ENCODE results near the gene NUDT9.
A peak's percentile ranks its signal among the peaks of the same experiment; 100 is the strongest.
"Not testable (repeated sequence)": the region's sequence is repeated elsewhere in the genome, so short reads cannot be mapped to it uniquely, and the experiment has no call there.

Gene NUDT9

GRCh38 chr4:87388901-87389300, 33.5 kb upstream of the NUDT9 start:
- TF ChIP-seq CTCF (IDR thresholded peaks at IDR 0.05; ENCODE audit: low read depth, low read length, poor library complexity, severe bottlenecking) (no peak), EZH2phosphoT487 (IDR thresholded peaks at IDR 0.05; ENCODE audit: borderline replicate concordance, low read length) (no peak)
- peaks cover 25% of the 10 kb centered on the region for H3K4me1 ChIP-seq (ENCODE audit: control insufficient read depth, low read length)
- H3K36me3 ChIP-seq (ENCODE audit: control insufficient read depth, low read length): no peaks in the 10 kb centered on the region
- no peaks in the 10 kb centered on the region for H3F3A ChIP-seq (ENCODE audit: control insufficient read depth, insufficient read depth)
- H3K4me2 ChIP-seq (ENCODE audit: low read length): peak overlapping the region; percentile 33
- no peaks in the 10 kb centered on the region for H4K20me1 ChIP-seq (ENCODE audit: control insufficient read depth, insufficient read depth, low read depth, low read length)
- H3K9me2 ChIP-seq (replicated peaks; ENCODE audit: control insufficient read depth, low read length): no peaks in the 10 kb centered on the region
- no peak overlapping the region; the same call in 1 of the 2 replicates for H3K4me3 ChIP-seq (ENCODE audit: low read length)
- H3K27ac ChIP-seq (ENCODE audit: low read depth, low read length): no peak overlapping the region
- no peaks in the 10 kb centered on the region; the same call in 1 of the 2 replicates for H3K27me3 ChIP-seq (ENCODE audit: control insufficient read depth, low read length)
- H3K9me3 ChIP-seq (ENCODE audit: control insufficient read depth, insufficient read depth, low read length): no peaks in the 10 kb centered on the region
- peaks cover 37% of the 10 kb centered on the region for H3K79me2 ChIP-seq (ENCODE audit: control insufficient read depth, low read length)

GRCh38 chr4:87390055-87390454, 32.3 kb upstream of the NUDT9 start:
- not testable (repeated sequence) for H3K27me3 ChIP-seq (ENCODE audit: control insufficient read depth, low read length); H3K9me3 ChIP-seq (ENCODE audit: control insufficient read depth, insufficient read depth, low read length); H3F3A ChIP-seq (ENCODE audit: control insufficient read depth, insufficient read depth); H3K36me3 ChIP-seq (ENCODE audit: control insufficient read depth, low read length); H3K27ac ChIP-seq (ENCODE audit: low read depth, low read length); H4K20me1 ChIP-seq (ENCODE audit: control insufficient read depth, insufficient read depth, low read depth, low read length); H3K9me2 ChIP-seq (replicated peaks; ENCODE audit: control insufficient read depth, low read length)
- H3K4me3 ChIP-seq (ENCODE audit: low read length): peak overlapping the region; percentile 81
- H3K4me1 ChIP-seq (ENCODE audit: control insufficient read depth, low read length): peaks cover 25% of the 10 kb centered on the region
- peaks cover 37% of the 10 kb centered on the region for H3K79me2 ChIP-seq (ENCODE audit: control insufficient read depth, low read length)
- peak overlapping the region; percentile 86 for H3K4me2 ChIP-seq (ENCODE audit: low read length)

GRCh38 chr4:87390551-87390890, 31.9 kb upstream of the NUDT9 start:
- Histone ChIP-seq H3K79me2 (ENCODE audit: control insufficient read depth, low read length) (peaks cover 37% of the 10 kb centered on the region), H4K20me1 (ENCODE audit: control insufficient read depth, insufficient read depth, low read depth, low read length) (no peaks in the 10 kb centered on the region), H3K4me1 (ENCODE audit: control insufficient read depth, low read length) (peaks cover 25% of the 10 kb centered on the region), H3K4me3 (ENCODE audit: low read length) (peak overlapping the region; percentile 81), H3K36me3 (ENCODE audit: control insufficient read depth, low read length) (no peaks in the 10 kb centered on the region), H3K27ac (ENCODE audit: low read depth, low read length) (peak overlapping the region; percentile 33), H3K9me2 (replicated peaks; ENCODE audit: control insufficient read depth, low read length) (no peaks in the 10 kb centered on the region), H3F3A (ENCODE audit: control insufficient read depth, insufficient read depth) (no peaks in the 10 kb centered on the region), H3K27me3 (ENCODE audit: control insufficient read depth, low read length) (no peaks in the 10 kb centered on the region; the same call in 1 of the 2 replicates), H3K9me3 (ENCODE audit: control insufficient read depth, insufficient read depth, low read length) (no peaks in the 10 kb centered on the region), H3K4me2 (ENCODE audit: low read length) (peak overlapping the region; percentile 86)
- no peak for TF ChIP-seq EZH2phosphoT487 (IDR thresholded peaks at IDR 0.05; ENCODE audit: borderline replicate concordance, low read length)
- no peak for TF ChIP-seq CTCF (IDR thresholded peaks at IDR 0.05; ENCODE audit: low read depth, low read length, poor library complexity, severe bottlenecking)

- peak within 1 kb of the TSS; percentile 81 for H3K4me3 ChIP-seq (ENCODE audit: low read length)
- no peak for TF ChIP-seq EZH2phosphoT487 (IDR thresholded peaks at IDR 0.05; ENCODE audit: borderline replicate concordance, low read length)
- TF ChIP-seq CTCF (IDR thresholded peaks at IDR 0.05; ENCODE audit: low read depth, low read length, poor library complexity, severe bottlenecking): peak; percentile 36
- H3K36me3 ChIP-seq (ENCODE audit: control insufficient read depth, low read length): no peaks in the 10 kb centered on the region
- H3K4me2 ChIP-seq (ENCODE audit: low read length): peak within 1 kb of the TSS; percentile 86
- H3F3A ChIP-seq (ENCODE audit: control insufficient read depth, insufficient read depth): no peaks in the 10 kb centered on the region
- H3K27ac ChIP-seq (ENCODE audit: low read depth, low read length): peak within 1 kb of the TSS; percentile 33
- no peaks in the 10 kb centered on the region; the same call in 1 of the 2 replicates for H3K27me3 ChIP-seq (ENCODE audit: control insufficient read depth, low read length)
- no peaks in the 10 kb centered on the region for H3K9me2 ChIP-seq (replicated peaks; ENCODE audit: control insufficient read depth, low read length)
- H3K9me3 ChIP-seq (ENCODE audit: control insufficient read depth, insufficient read depth, low read length): no peaks in the 10 kb centered on the region
- H4K20me1 ChIP-seq (ENCODE audit: control insufficient read depth, insufficient read depth, low read depth, low read length): no peaks in the 10 kb centered on the region
- peaks cover 37% of the 10 kb centered on the region for H3K79me2 ChIP-seq (ENCODE audit: control insufficient read depth, low read length)
- peaks cover 25% of the 10 kb centered on the region for H3K4me1 ChIP-seq (ENCODE audit: control insufficient read depth, low read length)
Measured at GRCh38 chr4:87390891-87391575, 31.3 kb upstream of the NUDT9 start, which contains the start of gene HSD17B11. TSS of gene HSD17B11 (minus strand) at chr4:87391188. CDS start at chr4:87391070, 118 bp downstream.
